Fibroblast of pulmonary artery (primary cell): ENCODE data around the gene SIX2.
A peak's percentile ranks its signal among the peaks of the same experiment; 100 is the strongest.

Experiments
- DNase-seq: peaks from one replicate; pipeline ENCODE4 v3.0.0-alpha.2; 2010; ENCODE audit warnings: low read depth
- H3K4me3 ChIP-seq: replicated peaks from 2 replicates; pipeline ENCODE4 v1.5.1; 2011; ENCODE audit warnings: low read depth, mild to moderate bottlenecking, control low read depth, low read length, moderate library complexity
- TF ChIP-seq, protein P1 (sequence below): IDR thresholded peaks from 2 replicates; pipeline ENCODE4 v1.5.1; 2011; ENCODE audit warnings: mild to moderate bottlenecking, control low read depth, low read length, inconsistent platforms; ENCODE audit errors: missing control alignments

Gene SIX2

DNA sequence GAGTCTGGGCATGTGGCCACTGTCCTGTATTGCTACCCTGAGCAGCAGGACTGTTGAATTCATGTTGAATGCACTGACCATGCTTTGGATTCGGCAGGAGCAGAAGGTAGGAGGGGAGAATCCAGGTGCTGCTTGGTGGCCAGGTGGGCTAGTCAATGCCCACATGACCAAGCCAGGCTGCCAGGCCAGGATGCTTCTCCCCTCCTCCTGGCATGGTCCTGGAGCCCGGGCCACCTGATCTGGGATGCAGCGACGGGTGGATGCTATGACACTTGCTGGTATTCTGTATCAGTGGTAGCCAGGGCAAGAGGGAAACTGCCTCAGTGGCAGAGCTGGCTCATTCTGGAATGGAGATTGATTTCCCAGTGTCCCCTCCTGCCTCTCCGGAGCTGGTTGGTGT is 14.8 kb upstream of the SIX2 start:
- DNase-seq: no peak
- H3K4me3 ChIP-seq: no peak overlapping the region
- TF ChIP-seq, protein P1, sequence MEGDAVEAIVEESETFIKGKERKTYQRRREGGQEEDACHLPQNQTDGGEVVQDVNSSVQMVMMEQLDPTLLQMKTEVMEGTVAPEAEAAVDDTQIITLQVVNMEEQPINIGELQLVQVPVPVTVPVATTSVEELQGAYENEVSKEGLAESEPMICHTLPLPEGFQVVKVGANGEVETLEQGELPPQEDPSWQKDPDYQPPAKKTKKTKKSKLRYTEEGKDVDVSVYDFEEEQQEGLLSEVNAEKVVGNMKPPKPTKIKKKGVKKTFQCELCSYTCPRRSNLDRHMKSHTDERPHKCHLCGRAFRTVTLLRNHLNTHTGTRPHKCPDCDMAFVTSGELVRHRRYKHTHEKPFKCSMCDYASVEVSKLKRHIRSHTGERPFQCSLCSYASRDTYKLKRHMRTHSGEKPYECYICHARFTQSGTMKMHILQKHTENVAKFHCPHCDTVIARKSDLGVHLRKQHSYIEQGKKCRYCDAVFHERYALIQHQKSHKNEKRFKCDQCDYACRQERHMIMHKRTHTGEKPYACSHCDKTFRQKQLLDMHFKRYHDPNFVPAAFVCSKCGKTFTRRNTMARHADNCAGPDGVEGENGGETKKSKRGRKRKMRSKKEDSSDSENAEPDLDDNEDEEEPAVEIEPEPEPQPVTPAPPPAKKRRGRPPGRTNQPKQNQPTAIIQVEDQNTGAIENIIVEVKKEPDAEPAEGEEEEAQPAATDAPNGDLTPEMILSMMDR: no peak

DNA sequence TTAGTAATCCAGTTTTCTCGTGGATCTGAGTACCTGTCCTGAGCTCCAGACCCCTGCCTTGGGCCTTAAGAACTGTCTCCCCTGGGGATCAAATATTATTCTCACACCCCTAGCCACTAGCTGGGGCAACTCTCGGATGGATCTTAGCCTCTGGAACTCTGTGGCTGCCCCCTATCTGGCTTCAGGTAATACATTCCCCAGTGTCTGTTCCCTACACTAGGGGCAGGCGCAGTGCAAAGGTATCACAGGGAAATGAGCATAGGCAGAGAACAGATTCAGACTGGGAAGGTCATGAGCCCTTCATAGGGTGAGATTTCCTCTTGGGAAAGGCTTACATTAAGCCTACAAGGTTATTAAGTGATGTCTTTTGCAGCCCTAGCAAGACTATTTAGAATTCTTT is 11.2 kb upstream of the SIX2 start:
- H3K4me3 ChIP-seq: no peak overlapping the region
- no peak for DNase-seq
- TF ChIP-seq, protein P1: no peak

DNA sequence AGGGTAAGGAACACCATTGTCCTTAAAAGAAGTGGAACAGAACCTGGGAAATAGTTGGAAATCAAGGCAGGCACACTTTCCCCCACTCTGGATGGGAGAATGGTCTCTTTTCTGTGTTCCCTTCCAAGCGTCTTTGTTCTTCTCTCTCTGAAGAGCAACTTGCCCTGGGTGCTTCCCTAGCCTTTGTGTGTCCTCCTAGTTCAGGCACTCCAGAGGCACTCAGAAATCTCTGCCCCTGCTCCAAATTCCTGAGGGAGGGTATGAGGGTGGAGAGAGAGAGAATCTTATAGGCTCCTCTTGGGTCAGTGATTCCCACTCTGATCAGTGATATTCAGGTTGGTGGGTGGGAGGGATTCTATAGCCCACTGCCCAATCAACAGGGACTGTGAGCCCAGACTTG is 8.8 kb upstream of the SIX2 start:
- TF ChIP-seq, protein P1: no peak
- DNase-seq: no peak
- H3K4me3 ChIP-seq: no peak overlapping the region

DNA sequence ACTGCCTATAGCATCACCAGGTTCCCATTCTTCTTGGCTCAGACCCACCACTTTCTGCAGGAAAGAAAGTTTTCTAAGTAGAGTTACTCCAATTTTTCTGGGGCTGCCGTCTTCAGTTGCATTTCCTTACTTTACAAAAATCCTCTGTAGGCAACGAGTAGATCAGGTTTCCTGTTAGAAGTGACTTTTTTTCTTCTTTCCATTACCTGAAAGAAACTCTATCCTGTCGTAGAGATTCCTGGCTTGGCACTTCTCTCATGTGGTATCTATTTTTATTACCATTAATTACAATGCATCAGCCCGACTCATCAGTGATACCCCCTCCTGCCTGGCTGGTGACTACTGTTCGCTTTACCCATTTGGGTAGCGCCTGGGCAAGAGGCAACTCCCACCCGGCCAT is 5.6 kb upstream of the SIX2 start:
- TF ChIP-seq, protein P1: no peak
- H3K4me3 ChIP-seq: no peak overlapping the region
- DNase-seq: no peak

DNA sequence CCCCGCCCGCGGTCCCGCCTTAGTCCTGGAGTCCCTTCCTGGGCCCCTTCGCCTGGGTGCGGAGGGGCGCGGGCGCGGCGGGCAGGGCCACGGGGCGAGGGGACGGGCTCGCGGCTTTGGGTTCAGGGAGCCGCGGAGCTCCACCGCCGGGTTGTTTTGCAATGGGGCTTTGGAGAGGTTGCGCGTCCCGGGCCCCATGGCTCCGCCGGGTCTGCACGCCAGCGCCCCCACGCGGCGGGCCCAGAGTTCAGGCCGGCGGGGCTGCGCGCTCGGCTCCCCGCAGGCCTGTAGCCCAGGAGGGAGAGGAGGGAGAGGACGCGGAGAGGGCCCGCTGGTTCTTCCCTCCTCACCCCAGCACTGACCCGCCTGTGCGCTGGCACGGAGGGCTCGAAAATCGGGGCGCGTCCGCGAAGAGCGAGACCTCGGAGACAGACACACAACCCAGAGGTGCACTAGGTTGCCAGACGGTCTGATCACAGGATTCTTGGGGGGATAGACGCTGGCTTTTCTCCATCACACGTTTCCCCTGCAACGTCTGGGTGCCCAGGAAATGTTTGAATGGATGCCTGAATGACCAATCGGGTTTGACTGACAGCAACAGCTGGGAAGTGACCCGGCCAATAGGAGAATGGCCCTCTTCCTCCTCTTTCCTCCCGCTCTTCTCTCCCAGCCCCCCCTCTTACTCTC is 4.9 kb upstream of the SIX2 start:
- DNase-seq: peak; percentile 69
- peak overlapping the region; percentile 37 for H3K4me3 ChIP-seq
- TF ChIP-seq, protein P1: peak; percentile 30

DNA sequence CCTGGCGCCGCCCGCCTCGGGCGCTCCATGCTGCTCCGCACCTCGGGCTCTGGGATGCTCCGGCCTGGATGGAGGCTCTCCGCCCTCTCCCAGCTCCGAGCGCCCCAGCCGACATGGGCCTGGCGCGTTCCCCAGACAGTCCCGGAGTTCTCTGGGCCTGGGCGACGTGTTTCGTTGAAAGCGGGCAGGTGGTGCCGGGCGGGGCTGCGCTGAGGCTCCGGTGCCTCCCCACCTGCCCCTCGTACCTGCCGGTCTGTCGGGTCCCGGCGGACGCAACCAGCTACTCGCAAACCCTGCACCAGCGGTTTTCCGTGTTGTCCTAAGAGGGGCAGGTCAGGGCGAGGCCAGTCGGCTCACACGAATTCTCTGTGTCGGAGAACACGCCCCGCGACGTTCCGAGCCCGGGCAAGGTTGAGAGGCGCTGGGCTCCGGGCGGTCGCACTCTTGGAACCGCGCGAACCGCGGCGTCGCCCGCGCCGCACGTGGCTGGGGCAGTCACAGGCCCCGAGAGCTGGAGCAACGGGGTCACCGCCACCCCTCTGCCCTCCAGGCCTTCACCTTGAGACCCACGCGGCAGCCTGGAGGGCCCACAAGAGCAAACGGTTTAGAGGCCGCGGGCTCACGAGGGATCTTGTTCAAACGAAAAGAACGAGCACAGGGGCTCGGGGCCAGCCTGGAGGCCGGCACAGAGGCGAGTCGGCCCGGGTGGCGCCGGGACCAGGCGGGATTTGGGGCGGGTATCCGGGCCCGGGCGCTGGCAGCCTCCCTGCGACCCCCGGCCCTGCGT is 4.2 kb upstream of the SIX2 start:
- DNase-seq: peak; percentile 8
- TF ChIP-seq, protein P1: no peak
- peak overlapping the region; percentile 27 for H3K4me3 ChIP-seq
